GM19328 (cell line): ENCODE results near the gene ARHGAP23.
A peak's percentile ranks its signal among the peaks of the same experiment; 100 is the strongest.

Experiments used
- ATAC-seq: cut with Tn5 transposase; IDR thresholded peaks from one replicate; pipeline ENCODE4 v1.9.1; 2021; ENCODE audit warnings: mild to moderate bottlenecking, moderate library complexity; ENCODE audit not compliant: unreplicated experiment

The ARHGAP23 gene

GRCh38 chr17:38545531-38546225 lies 117.4 kb downstream of the ARHGAP23 start:
- no peak for ATAC-seq

GRCh38 chr17:38546396-38546795 lies 118.1 kb downstream of the ARHGAP23 start:
- ATAC-seq: no peak

- ATAC-seq: no peak
Measured at GRCh38 chr17:38547444-38547843, 119.2 kb downstream of the ARHGAP23 start.

- no peak for ATAC-seq
Measured at GRCh38 chr17:38549285-38549684, 121.0 kb downstream of the ARHGAP23 start.

- no peak for ATAC-seq
Measured at GRCh38 chr17:38550661-38551060, 122.4 kb downstream of the ARHGAP23 start.

GRCh38 chr17:38551121-38551520 lies 122.9 kb downstream of the ARHGAP23 start:
- ATAC-seq: no peak

GRCh38 chr17:38552343-38552742 lies 124.1 kb downstream of the ARHGAP23 start:
- no peak for ATAC-seq

- ATAC-seq: no peak
Measured at GRCh38 chr17:38554430-38555350, 126.4 kb downstream of the ARHGAP23 start.

- ATAC-seq: no peak
Measured at GRCh38 chr17:38556239-38556638, 128.0 kb downstream of the ARHGAP23 start.

GRCh38 chr17:38557396-38557795 lies 129.1 kb downstream of the ARHGAP23 start:
- no peak for ATAC-seq

- peak; percentile 73 for ATAC-seq
Measured at GRCh38 chr17:38557836-38558727, 129.8 kb downstream of the ARHGAP23 start.

- no peak for ATAC-seq
Measured at GRCh38 chr17:38558728-38559050, 130.4 kb downstream of the ARHGAP23 start.

GRCh38 chr17:38559051-38559879 lies 131.0 kb downstream of the ARHGAP23 start:
- ATAC-seq: no peak

- ATAC-seq: no peak
Measured at GRCh38 chr17:38559880-38560230, 131.6 kb downstream of the ARHGAP23 start.

- no peak for ATAC-seq
Measured at GRCh38 chr17:38560503-38561318, 132.4 kb downstream of the ARHGAP23 start.

- ATAC-seq: no peak
Measured at GRCh38 chr17:38561416-38562214, 133.4 kb downstream of the ARHGAP23 start.
